Activated CD4-positive, alpha-beta T cell treated with anti-CD3 and anti-CD28 coated beads, Interleukin-10, Interleukin-2, amounts not matched to agents 100 ng/mL and 50 ng/mL, durations not matched to agents 16 hours and 8 hours (primary cell): ENCODE measurements around the gene STK10.
"Not testable (repeated sequence)": the region's sequence is repeated elsewhere in the genome, so short reads cannot be mapped to it uniquely, and the experiment has no call there.

Experiments
- DNase-seq: peaks from one replicate; pipeline ENCODE4 v3.0.0-alpha.2; 2020

Gene STK10

GRCh38 chr5:172164769-172165212, 23.2 kb downstream of the STK10 start:
- no peak for DNase-seq

GRCh38 chr5:172163346-172163745, 24.7 kb downstream of the STK10 start:
- DNase-seq, result no peak

GRCh38 chr5:172162987-172163343, 25.1 kb downstream of the STK10 start:
- no peak for DNase-seq

- DNase-seq, result no peak
Observed at GRCh38 chr5:172162323-172162986, 25.6 kb downstream of the STK10 start.

GRCh38 chr5:172160506-172160905, 27.5 kb downstream of the STK10 start:
- DNase-seq, result no peak

GRCh38 chr5:172159016-172159415, 29.0 kb downstream of the STK10 start:
- no peak for DNase-seq

GRCh38 chr5:172156541-172156994, 31.5 kb downstream of the STK10 start:
- DNase-seq, result no peak

GRCh38 chr5:172155101-172155500, 32.9 kb downstream of the STK10 start:
- DNase-seq, result not testable (repeated sequence)

- DNase-seq, result no peak
Observed at GRCh38 chr5:172153695-172154094, 34.3 kb downstream of the STK10 start.

GRCh38 chr5:172151661-172152210, 36.3 kb downstream of the STK10 start:
- no peak for DNase-seq

- peak; percentile 34 for DNase-seq
Observed at GRCh38 chr5:172150514-172151425, 37.3 kb downstream of the STK10 start.

GRCh38 chr5:172149481-172149880, 38.5 kb downstream of the STK10 start:
- not testable (repeated sequence) for DNase-seq

- DNase-seq, result no peak
Observed at GRCh38 chr5:172149073-172149472, 39.0 kb downstream of the STK10 start.

GRCh38 chr5:172148381-172148780, 39.6 kb downstream of the STK10 start:
- DNase-seq, result no peak

- DNase-seq, result no peak
Observed at GRCh38 chr5:172147857-172148256, 40.2 kb downstream of the STK10 start.

- no peak for DNase-seq
Observed at GRCh38 chr5:172146748-172147092, 41.3 kb downstream of the STK10 start.

- DNase-seq, result no peak
Observed at GRCh38 chr5:172145870-172146747, 41.9 kb downstream of the STK10 start.

GRCh38 chr5:172144931-172145869, 42.8 kb downstream of the STK10 start:
- DNase-seq, result no peak

- DNase-seq, result no peak
Observed at GRCh38 chr5:172144291-172144815, 43.7 kb downstream of the STK10 start.

- DNase-seq, result no peak
Observed at GRCh38 chr5:172143875-172144274, 44.1 kb downstream of the STK10 start.

- DNase-seq, result no peak
Observed at GRCh38 chr5:172142709-172143215, 45.3 kb downstream of the STK10 start.
